Activated T-cell treated with anti-CD3 and anti-CD28 coated beads, Interleukin-2, amount 50 U/mL, for 1 hour (primary cell): Measurements from ENCODE around the gene ADCY1.

Experiments used
- DNase-seq: peaks from one replicate; pipeline ENCODE4 v3.0.0-alpha.2; 2020

The ADCY1 gene

DNA sequence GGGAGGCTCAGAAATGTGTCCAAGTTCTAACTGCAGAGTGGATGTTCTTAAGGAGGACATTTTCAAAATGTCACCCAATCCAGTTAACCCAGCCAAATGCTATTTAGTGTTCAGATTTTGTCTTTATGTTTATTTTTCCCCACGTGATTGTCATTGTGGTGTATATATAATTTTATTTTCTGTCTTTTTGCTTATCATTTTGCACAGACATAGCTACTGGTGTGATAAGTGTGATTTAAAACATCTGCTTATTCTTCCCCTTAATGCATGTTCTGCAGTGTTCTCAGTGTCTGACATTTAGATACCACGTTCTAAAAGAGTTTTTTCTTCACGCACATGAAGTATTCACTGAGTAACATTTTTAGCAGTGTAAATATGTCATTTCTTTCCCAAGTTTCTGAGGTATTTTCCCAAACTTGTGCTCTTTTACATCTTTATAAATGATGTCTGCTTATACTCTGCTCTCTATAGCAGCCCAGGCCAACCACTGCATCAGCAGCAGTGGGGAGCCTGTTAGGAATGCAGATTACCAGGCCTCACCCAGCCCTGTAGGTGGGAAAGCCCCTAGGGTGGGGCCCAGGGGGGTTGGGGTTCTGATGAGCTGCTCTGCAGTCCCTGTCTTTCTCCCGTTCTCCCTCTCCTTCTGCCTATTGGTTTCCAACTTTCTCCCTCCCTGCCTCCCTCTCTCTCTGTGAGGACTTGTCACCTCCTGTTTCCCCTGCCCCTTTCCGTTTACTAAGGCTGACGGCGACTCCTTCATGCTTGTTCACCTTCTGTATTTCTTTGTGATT lies 20.8 kb downstream of the ADCY1 start:
- no peak for DNase-seq

DNA sequence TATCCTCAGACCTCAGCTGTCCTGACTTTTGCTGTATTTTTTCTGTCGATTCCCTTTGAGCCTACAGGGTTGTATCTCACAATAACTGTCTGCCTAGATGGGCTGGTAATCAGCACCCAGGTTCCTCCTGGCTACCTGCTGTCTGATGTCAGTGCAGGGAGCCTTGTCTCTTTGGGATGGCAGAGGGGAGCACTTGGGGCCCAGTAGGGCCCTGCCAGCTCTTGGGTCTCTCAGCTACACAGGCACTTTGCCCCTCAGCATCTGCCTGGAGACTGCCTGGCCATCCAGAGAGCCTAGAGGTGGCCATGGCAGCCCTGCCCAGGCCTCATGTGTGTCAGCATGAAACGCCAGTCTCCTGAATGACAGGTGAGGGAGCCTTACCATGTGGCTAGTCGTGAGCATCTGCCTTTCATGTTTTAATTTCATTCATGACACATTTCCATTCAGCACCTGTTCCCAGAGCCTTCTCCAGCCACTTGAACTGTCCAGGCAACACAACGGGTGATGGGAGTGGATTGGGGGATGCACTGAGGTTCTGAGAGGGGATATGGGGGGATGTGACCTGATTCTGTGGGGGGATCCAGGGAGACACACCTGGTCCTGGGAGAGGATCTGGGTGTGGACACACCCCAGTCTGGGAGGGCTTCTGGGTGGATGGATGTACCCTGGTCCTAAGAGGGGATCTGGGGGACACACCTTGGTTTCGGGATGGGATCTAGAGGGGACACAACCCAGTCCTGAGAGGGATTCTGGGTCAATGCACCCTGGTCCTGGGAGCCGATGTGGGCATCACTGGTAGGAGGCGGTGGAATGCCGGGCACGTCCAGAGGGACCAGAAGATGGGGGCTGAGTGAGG lies 21.9 kb downstream of the ADCY1 start:
- no peak for DNase-seq

DNA sequence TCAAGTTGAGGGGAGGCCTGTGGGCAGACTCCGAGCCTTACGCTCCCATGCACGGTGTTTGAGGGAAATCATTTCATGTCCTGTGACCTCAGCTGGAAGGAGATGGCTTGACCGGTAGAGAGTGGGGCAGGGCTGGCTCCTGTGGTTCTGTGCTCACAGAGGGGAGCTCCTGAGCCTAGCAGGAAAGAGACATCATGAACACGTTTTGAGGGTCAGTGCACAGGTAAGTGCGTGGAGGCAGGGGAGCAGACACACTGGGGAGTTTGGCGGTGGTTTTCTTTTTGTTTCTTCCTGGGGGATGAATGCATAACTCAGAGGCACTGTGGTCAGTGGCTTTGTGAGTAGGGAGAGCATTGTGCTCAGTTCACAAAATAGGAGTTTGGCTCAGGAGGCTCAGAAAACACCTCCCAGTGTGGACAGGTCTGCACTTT lies 22.5 kb downstream of the ADCY1 start:
- DNase-seq: no peak

DNA sequence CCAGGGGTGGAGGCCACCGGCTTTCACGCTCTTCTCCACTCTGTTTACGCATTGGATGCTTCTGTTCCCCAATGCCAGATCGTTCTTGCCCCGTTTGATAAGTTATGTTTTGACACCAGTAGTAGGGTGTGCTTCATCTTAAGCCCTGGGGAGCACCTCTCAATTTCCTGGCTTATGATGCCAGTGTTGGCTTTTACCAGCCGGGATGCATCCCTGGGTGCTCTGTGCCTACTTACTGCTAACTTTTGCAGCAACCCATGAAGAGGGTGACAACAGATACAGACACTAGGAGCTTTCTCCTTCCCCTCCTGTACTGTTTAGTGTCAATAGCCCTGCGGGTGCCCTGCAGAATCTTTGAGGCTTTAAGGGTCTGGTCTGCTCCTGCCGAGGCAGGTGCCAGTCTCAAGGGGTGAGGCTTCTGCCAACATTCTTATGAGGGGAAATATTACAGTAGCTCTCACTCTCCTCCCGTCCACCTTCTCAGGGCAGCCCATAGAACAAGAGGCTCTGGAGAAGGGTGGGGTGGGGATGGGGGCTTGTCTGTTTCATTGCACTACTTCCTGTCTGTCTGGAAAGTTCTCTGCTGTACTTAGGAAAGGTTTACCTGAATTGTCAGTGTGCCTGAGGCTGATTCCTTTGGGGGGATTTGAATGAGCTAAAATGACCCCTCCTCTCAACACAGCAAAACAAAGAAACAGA lies 23.3 kb downstream of the ADCY1 start:
- DNase-seq: no peak

DNA sequence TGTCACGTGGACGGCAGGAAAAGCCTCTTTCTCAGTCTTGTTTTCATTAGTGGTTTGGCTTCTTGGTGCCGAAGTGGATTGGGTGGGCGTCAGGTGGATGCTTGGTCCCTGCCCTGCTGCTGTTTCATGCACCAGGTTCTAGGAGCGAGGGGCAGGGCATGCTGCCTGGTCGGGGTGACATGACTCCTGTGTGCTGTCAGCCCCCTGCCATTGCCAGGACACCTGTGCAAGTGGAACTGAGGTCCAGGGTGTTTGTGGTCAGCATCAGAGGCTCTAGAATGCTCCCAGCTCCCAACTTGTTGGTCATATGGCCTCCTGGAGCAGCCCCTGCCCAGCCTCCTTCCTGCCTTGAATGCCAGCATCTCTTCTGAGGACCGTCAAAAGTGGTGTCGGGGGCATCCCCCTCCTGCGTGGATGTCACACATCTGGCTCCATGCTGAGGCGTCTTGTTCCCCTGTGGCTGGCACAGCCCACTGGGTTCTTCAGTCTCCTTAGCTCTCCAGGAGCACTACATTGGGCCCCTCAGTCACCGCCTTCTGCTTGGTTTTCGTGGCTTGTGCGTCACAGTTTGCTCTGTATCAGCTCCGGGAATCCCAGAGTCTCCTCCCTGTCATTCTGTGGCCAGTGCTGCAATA lies 24.8 kb downstream of the ADCY1 start:
- DNase-seq: no peak

DNA sequence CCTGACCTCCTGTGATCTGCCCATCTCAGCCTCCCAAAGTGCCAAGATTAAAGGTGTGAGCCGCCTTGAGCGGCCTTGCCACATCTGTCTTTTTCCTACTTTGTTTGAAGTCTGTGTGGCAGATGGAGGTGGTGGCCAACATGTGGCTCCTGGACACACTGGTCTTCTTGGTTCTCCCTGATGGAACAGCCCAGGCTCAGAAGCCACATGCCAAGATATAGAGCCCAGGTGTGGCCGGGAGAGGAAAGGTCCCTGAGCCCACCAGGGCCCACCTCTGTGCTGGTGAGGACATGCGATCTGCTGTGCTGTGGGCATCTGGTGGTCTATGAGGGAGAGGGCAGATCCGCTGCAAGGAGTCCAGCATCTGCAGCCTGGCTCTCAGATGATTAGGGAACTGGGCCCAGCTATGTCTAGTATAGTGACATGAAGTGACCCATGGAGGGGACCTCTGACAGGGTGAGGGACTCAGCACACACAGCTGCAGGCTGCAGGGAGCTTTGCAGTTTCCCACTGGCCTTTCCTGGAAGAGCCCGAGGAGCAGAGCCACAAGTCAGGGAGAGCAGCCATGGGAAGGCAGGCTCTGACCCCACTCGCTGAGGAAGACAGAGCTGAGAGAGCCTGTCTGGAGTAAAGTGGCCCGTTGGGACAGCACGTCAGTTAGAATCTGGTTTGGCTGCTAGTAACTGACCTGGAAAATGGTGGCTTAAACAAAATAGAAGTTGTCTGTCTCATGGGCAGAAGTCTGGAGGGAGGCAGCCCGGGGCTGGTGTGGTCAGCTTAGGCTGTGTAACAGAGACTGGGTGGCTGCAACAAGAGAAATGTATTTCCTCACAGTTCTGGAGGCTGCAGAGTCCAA lies 25.9 kb downstream of the ADCY1 start:
- DNase-seq: no peak

DNA sequence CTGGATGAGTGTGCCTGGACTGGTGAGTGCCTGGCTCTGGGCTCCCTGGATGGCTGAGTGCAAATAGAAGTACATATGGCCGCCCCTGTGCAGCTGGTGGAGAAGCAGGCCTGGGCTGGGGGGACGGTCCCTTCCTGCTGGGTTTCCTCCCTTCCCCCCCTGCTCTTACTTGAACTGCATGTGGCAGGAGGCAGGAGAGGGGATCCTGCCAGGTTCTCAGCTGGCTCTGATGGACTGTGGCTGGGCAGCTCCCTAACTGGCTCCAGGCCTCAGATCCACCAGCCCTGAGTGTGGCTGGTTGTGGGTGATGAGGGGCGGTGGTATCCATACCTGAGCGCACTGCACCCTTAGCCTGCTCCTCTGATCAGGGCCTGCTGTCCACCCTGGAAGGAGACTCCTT lies 26.9 kb downstream of the ADCY1 start:
- DNase-seq: no peak

DNA sequence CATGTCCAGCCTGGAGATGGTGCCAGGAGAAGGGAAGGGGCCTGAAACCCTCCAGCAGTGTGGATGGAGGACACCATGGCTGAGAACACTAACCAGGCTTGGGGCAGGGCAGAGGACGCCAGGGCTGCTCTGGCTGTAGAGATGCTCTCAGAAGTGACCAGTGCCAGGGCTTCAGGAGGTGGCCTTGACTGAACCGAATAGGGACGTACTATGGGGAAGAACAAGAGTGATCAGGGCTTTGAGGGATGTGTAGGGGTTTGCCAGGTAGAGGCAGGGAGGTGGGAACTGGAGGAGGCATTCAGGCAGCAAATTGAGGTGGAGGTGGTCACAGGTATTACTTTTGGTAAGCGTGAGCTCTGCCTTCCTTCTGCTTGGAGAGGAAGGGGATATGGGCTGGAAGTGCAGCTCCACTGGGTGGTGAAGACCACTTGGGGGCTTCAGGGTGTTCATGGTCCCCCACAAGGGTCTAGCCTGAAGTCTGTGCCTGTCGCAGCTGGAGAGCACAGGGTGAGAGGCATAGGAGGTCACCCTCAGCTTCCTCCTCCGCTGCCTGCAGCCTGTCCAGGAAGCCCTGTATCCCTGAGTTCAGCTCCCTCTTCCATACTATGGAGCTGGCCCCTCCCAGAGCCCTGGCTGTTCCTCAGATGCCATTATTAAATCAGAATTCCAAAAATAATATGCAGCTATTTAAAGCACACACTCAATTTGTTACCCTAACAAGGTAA lies 27.8 kb downstream of the ADCY1 start:
- no peak for DNase-seq

DNA sequence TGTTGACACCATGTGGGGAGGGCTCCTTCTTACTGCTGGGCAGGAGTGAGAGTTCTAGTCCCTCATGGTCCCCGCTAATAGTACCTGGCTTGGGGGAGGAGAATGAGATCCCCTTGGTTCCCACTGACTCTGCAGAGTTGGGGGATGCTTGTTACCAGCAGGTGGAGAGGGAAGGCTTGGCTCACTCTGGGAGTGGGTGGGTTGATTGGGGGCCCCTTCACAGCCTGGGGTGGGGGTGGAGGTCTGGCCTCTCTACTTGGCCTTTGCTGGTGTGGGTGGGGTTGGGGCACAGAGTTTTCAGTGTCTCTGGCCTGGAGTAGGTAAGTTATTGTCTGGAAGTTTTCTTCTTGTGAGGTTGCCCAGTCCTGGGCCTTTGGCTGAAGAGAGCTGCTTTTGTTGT lies 31.9 kb downstream of the ADCY1 start:
- DNase-seq: no peak

DNA sequence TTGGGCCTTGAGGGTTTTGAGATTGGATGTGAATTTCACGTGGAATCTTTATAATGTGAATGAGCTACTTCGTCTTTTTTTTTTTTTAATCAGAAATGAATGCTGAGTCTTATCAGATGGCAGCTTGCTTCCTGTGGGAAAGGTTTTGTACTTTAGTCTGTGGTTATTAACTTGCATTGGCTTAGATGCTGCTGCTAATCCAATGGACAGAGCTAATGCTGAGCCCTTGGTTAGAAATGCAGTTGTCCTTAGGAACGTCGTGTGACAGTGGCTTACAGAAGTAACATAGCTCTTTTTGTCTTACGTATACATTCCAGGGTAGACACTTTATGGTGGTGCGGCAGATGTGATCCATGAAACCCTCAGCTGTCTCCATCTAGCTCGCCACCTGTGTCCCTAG lies 32.8 kb downstream of the ADCY1 start:
- DNase-seq: no peak

DNA sequence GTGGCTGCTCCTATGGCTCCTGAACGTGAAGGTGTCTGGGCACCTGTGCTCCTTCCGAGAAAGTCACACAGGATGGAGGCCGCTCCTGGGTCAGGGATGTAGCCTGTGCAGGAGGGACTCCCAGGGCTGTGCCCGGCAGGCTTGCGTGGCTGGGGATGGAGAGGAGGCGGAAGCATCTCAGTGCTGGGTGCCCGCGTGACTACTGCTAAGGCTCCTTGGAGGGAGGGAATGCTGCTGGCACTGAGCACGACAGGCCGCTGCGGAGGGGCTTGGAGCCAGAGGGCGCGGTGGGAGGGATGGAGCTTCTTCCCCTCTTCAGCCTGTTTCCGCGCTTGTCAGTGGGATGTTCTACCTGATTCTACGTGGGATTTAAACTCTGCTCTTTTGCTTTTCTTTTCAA lies 35.0 kb downstream of the ADCY1 start:
- DNase-seq: no peak

DNA sequence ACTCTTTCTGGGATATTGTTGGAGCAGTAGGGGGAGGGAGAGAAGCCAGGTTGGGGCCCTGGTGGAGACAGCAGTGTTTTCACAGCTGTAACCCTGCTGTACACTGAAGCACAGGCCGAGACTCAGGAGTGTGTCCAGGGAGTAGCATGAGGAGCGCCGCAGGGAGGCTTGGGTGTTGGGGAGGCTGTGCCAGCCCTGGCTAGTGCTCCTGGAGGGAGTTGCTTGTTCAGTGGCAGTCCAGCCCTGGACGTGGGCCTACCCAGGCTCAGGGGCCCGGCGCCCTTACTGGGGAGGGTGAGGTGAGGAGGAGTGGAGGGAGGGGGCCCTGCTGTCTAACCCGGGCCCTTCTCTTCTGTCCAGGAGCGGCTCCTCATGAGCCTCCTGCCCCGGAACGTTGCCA lies 35.9 kb downstream of the ADCY1 start:
- no peak for DNase-seq

DNA sequence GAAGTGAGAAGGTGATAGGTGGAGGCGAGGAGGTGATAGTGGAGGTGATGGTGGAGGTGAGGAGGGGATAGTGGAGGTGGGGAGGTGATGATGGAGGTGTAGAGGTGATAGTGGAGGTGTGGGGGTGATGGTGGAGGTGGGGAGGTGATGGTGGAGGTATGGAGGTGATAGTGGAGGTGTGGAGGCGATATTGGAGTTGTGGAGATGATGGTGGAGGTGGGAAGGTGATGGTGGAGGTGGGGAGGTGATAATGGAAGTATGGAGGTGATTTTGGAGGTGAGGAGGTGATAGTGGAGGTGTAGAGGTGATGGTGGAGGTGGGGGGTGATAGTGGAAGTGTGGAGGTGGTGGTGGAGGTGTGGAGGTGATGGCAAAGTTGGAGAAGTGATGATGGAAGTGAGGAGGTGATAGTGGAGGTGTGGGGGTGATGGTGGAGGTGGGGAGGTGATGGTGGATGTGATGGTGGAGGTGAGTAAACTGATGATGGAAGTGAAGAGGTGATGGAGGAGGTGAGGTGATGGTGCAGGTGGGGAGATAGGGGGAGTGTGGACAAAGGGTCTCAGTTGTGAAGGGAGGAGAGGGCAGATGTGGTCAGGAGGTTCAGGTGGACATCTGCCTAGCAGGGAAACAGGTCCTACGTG lies 36.6 kb downstream of the ADCY1 start:
- no peak for DNase-seq

DNA sequence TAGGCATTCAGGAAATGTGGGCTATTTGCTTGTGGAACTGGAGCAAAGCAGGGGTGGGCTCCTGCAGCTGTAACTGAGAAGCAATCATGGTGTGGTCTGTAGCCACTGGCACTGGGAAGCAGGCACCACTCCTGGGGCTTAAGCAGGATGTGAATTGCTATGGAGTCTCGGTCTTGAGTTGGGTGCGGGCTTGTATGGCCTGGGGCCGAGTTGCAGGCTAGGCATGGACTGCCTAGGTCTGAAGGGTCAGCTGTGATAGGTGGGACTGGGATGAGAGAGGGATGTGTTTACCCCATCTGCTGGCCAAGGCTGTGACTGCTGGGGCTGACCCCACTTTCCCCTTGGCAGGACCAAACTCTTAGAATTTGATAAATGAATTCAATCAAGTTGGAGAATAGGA lies 43.0 kb downstream of the ADCY1 start:
- DNase-seq: no peak

DNA sequence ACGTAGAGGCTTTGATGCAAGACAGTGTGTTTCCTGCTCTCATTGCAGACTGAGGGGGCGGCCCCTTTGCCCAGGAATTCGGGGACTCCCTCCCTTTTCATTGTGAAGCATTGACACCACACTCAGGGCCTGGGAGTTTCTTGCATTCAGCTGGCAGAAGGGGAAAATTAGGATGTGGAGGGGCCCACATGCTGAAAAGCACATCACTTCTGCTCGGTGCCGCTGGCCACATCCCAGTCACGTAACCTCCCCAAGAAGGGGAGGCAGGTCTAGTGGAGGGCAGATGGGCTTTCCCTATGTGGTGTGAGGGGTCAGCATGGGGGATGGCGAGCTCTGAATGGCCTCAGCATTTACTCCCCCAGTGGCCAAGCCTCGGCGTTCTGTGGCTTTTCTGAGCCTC lies 47.9 kb downstream of the ADCY1 start:
- DNase-seq: no peak

DNA sequence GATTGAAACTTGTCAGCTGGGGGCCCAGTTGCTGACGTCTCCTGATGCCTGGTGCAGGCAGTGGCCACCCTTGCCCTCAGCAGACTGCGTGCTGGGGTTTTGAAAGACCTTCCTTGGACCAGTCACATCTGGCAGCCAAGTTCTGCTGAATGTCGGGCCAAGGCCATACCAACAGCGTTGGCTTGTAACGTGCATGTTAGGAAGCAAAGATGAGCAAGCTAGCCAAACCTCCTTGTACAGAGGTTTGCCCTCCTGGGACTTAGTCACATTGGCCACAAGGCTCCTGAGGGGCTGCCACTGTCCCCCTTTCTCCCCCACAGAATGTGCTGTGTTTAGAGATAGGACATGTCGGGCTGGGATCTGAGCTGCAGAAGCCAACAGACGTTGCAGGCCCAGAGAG lies 49.0 kb downstream of the ADCY1 start:
- DNase-seq: no peak

DNA sequence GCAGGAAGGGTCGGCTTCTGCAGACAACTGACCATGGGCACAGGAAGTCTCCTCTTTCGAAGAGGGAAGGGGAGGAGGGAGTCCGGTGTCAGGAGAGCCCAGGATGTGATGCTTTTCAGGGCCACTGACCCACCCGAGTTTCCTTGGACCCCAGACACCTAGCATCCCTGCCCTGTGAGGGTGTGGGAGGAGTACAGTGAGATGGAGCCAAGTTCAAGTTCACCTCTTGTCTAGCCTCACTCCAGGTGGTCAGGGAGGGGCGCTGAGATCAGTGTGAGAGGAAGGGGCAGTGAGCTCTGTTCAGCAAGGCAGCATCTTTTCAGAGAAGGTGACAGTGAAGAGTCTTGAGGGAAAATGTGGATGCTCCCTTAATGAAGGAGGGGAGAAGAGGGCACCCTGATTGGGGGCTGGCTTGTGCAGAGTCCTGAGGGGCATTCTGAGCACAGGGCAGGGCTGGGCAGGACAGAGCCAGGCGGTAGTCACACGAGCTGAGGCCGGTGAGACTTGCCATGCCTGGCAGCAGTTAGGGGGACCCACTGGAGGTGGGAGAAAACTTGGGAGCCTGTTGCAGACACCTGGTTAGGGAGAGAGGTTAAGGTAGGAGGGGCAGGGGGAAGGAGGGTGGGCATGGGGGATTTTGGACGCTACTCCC lies 49.7 kb downstream of the ADCY1 start:
- no peak for DNase-seq

DNA sequence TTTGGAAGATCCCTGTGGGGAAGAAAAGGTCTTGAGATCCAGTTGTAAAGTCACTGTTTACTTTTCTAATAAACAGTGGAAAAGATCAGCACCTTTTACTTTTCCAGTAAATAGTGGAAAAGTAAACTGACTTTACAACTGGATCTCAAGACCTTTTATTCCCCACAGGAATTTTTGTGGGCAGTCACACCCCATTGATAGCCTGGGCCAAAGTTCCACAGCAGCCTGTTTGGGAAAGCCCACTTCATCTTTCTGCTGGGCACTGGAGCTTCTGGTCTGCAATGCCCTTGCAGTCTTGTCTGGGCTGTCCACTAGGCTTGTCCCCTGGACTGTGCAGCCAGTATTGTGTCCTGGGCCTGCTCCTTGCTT lies 50.2 kb downstream of the ADCY1 start:
- DNase-seq: no peak

DNA sequence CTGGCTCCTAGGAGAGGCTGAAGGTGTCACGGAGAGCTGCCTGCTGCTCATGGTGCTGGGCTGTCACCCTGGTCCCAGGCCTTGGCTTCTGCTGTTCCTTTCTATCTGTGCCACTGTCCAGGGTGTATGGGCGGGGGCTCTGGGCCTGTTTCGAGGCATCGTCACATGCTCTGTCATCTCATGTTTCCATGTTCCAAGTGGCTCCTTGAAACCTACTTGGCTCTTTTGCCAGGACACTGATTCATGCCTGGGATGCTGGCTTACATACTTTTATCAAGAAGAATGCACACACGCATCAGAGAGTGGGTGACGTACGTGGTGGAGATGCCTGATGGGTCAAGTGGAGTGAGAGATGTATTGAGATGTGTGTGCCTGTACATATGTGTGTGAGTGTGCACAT lies 50.9 kb downstream of the ADCY1 start:
- no peak for DNase-seq

DNA sequence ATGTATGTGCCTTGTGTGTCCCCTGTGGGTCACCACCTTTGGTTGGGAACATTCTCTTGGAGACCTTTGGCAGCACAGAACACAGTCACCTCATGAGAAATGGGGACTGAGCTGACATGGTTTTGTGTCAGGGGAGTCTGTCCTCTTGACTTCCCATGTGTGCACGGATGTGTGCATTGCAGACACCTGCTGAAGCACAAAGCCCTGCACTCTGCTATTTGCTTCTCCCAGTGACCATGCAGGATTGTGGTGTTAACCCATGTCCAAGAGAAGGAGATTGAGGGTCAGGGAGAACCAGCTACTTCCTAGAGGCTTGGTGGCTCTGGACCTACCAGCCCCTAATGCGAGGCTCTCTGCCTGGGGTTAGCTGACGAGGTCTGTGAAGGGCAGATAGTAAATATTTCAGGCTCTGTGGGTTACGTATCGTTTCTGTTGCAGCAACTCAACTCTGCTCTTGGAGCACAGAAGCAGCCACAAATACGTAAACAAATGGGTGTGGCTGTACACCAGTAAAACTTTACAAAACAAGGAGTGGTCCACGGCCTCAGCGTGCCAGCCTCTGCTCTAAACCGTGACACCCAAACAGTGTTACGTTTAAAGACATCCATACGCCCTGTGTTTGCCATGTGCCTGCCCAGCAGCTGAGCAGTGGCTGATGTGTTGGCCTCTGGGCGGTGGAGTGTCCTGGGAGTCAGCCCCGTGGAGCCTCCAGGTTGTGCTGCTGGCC lies 51.7 kb downstream of the ADCY1 start:
- DNase-seq: no peak
